GM18526 (cell line): ENCODE data around the gene GATA5.

Experiments used
- POLR2A ChIP-seq: IDR thresholded peaks from 3 replicates; pipeline ENCODE4 v1.6.1; 2011; ENCODE audit not compliant: insufficient read length; ENCODE audit errors: extremely low read depth

The GATA5 gene

GRCh38 chr20:62446481-62446880 lies 29.3 kb downstream of the GATA5 start:
- no peak for TF ChIP-seq POLR2A

- no peak for TF ChIP-seq POLR2A
Observed at GRCh38 chr20:62445553-62446340, 30.0 kb downstream of the GATA5 start.

- TF ChIP-seq POLR2A: no peak
Observed at GRCh38 chr20:62444286-62444685, 31.5 kb downstream of the GATA5 start.

- TF ChIP-seq POLR2A: no peak
Observed at GRCh38 chr20:62441987-62442539, 33.7 kb downstream of the GATA5 start.

GRCh38 chr20:62439218-62439617 lies 36.6 kb downstream of the GATA5 start:
- TF ChIP-seq POLR2A: no peak

GRCh38 chr20:62437927-62438326 lies 37.9 kb downstream of the GATA5 start:
- no peak for TF ChIP-seq POLR2A

- no peak for TF ChIP-seq POLR2A
Observed at GRCh38 chr20:62437496-62437895, 38.3 kb downstream of the GATA5 start.

- TF ChIP-seq POLR2A: no peak
Observed at GRCh38 chr20:62436692-62437091, 39.1 kb downstream of the GATA5 start.

GRCh38 chr20:62433658-62434497 lies 41.9 kb downstream of the GATA5 start:
- no peak for TF ChIP-seq POLR2A

GRCh38 chr20:62430866-62431447 lies 44.8 kb downstream of the GATA5 start:
- TF ChIP-seq POLR2A: no peak

GRCh38 chr20:62430311-62430853 lies 45.4 kb downstream of the GATA5 start:
- no peak for TF ChIP-seq POLR2A

- TF ChIP-seq POLR2A: no peak
Observed at GRCh38 chr20:62429455-62430310, 46.1 kb downstream of the GATA5 start.

- no peak for TF ChIP-seq POLR2A
Observed at GRCh38 chr20:62428396-62429295, 47.1 kb downstream of the GATA5 start.
